PC-9 (cell line): ENCODE measurements around the gene CSRP2. TPM values are rescaled to one million over a fixed set of nuclear protein-coding genes. Genes with fewer than 3 reads are reported as not detected.

Experiments
- BruUV-seq: library from RNA; stranded (reverse); fragments of 400-500 nt; replicated peaks from 2 replicates; lab custom pipeline; 2021; lab: Mats Ljungman, UMichigan
- CTCF ChIA-PET: fragments of 300-600 bp; sonication (Branson Sonifier 250); formaldehyde crosslinking; loops from one replicate; lab custom pipeline; 2022; ENCODE audit warnings: antibody characterized with exemption; lab: Charles Lee
- POLR2A ChIA-PET: fragments of 300-600 bp; sonication (Branson Sonifier 250); formaldehyde crosslinking; loops from one replicate; lab custom pipeline; 2022; ENCODE audit warnings: antibody characterized with exemption; ENCODE audit not compliant: unreplicated experiment; lab: Charles Lee
- DNase-seq, 2 experiments: peaks; one replicate each; pipeline versions ENCODE4 v3.0.0 to v3.0.0-alpha.2; 2015 to 2022; ENCODE audit warnings: mixed read lengths in 1 of 2
- H2AFZ ChIP-seq: fragments of 200-600 bp; sonication (generic); 2 replicates; pipeline ENCODE4 v1.8.1; 2017; ENCODE audit warnings: antibody characterized with exemption
- H3F3A ChIP-seq: fragments of 200-600 bp; sonication (generic); 2 replicates; pipeline ENCODE4 v1.8.1; 2017; ENCODE audit warnings: antibody characterized with exemption, mild to moderate bottlenecking, low read depth; ENCODE audit not compliant: insufficient read depth
- H3K27ac ChIP-seq: fragments of 200-600 bp; sonication (generic); 2 replicates; pipeline ENCODE4 v1.6.1; 2016; ENCODE audit warnings: mixed run types
- H3K27me3 ChIP-seq: fragments of 200-600 bp; sonication (generic); 2 replicates; pipeline ENCODE4 v1.6.1; 2016; ENCODE audit warnings: low read depth, mixed run types; ENCODE audit not compliant: insufficient read depth
- H3K36me3 ChIP-seq: fragments of 200-600 bp; sonication (generic); 2 replicates; pipeline ENCODE4 v1.6.1; 2016; ENCODE audit warnings: low read depth, mixed run types
- H3K4me1 ChIP-seq: fragments of 200-600 bp; sonication (generic); replicated peaks from 2 replicates; pipeline ENCODE4 v1.6.1; 2016; ENCODE audit warnings: mixed run types; ENCODE audit not compliant: insufficient read depth
- H3K4me2 ChIP-seq: fragments of 200-600 bp; sonication (generic); 2 replicates; pipeline ENCODE4 v1.6.1; 2017; ENCODE audit warnings: mixed run types
- H3K4me3 ChIP-seq: fragments of 200-600 bp; sonication (generic); 2 replicates; pipeline ENCODE4 v1.6.1; 2016; ENCODE audit warnings: mixed run types
- H3K79me2 ChIP-seq: fragments of 200-600 bp; sonication (generic); 2 replicates; pipeline ENCODE4 v1.6.1; 2017; ENCODE audit warnings: low read depth, mixed run types
- H3K9me2 ChIP-seq: fragments of 200-600 bp; sonication (generic); 2 replicates; pipeline ENCODE4 v1.8.1; 2017; ENCODE audit warnings: mild to moderate bottlenecking; ENCODE audit not compliant: insufficient read depth
- H3K9me3 ChIP-seq: fragments of 200-600 bp; sonication (generic); 2 replicates; pipeline ENCODE4 v1.8.1; 2016; ENCODE audit warnings: low read depth; ENCODE audit not compliant: insufficient read depth
- H4K20me1 ChIP-seq: fragments of 200-600 bp; sonication (generic); 2 replicates; pipeline ENCODE4 v1.8.1; 2017; ENCODE audit not compliant: insufficient read depth
- CTCF ChIP-seq: fragments of 200-600 bp; sonication (generic); conservative IDR thresholded peaks from 2 replicates; pipeline ENCODE4 v1.6.1; 2017; ENCODE audit warnings: mixed run types, antibody characterized with exemption, mild to moderate bottlenecking, moderate library complexity
- EZH2 ChIP-seq: fragments of 200-600 bp; sonication (generic); IDR thresholded peaks from 2 replicates; pipeline ENCODE4 v1.8.0; 2017; ENCODE audit warnings: antibody characterized with exemption, low read depth
- intact Hi-C: fragments of 100-400 bp; cut with micrococcal nuclease; formaldehyde crosslinking; loops from one replicate; pipeline ENCODE4 v1.10.0; 2022; ENCODE audit not compliant: unreplicated experiment
- total RNA-seq: library from RNA; stranded (reverse); gene quantifications from 2 replicates; pipeline ENCODE4 v1.2.3, GENCODE V29; 2021

Gene CSRP2
- total RNA-seq, 1 experiment from 2014 or later: 4.1 TPM

GRCh38 chr12:76820888-76821482 lies 57.8 kb downstream of the CSRP2 start:
- ChIA-PET POLR2A (interaction anchor here (0.6 kb wide), 1 partner anchor 994 kb away, joined by 5 read pairs; no protein-coding TSS in a partner anchor), CTCF (interaction anchor here (1.0 kb wide), 1 partner anchor 198 kb away, joined by 3 read pairs; no protein-coding TSS in a partner anchor)
- Histone ChIP-seq H3K9me2 (no peaks in the 10 kb centered on the region; the same call in 1 of the 2 replicates), H2AFZ (no peak overlapping the region), H3K27ac (no peak overlapping the region), H3K36me3 (0 out of 2 replicates have a peak, but pooled peaks cover 8% of the 10 kb centered on the region), H3F3A (no peaks in the 10 kb centered on the region), H3K4me3 (no peak overlapping the region), H4K20me1 (no peaks in the 10 kb centered on the region), H3K9me3 (no peaks in the 10 kb centered on the region), H3K27me3 (no peaks in the 10 kb centered on the region), H3K79me2 (no peaks in the 10 kb centered on the region), H3K4me2 (no peak overlapping the region), H3K4me1 (no peaks in the 10 kb centered on the region)
- BruUV-seq: no TSS peak
- DNase-seq: peak in 1 of 2 experiments; percentile 7
- TF ChIP-seq EZH2 (no peak), CTCF (peak; percentile 56)
- intact Hi-C loops: no loop called here

- POLR2A ChIA-PET: no interaction called here
- Histone ChIP-seq H3K9me3 (no peaks in the 10 kb centered on the region), H4K20me1 (peaks cover 6% of the 10 kb centered on the region; the same call in 1 of the 2 replicates), H2AFZ (no peak overlapping the region), H3K4me3 (no peak overlapping the region), H3K36me3 (0 out of 2 replicates have a peak, but pooled peaks cover 8% of the 10 kb centered on the region), H3K4me1 (no peaks in the 10 kb centered on the region), H3F3A (no peaks in the 10 kb centered on the region; the same call in 1 of the 2 replicates), H3K27ac (no peak overlapping the region), H3K79me2 (no peaks in the 10 kb centered on the region), H3K9me2 (no peaks in the 10 kb centered on the region), H3K4me2 (no peak overlapping the region), H3K27me3 (no peaks in the 10 kb centered on the region)
- DNase-seq: no peak
- CTCF ChIA-PET: no interaction called here
- no TSS peak for BruUV-seq
- intact Hi-C loops: no loop called here
- TF ChIP-seq CTCF (no peak), EZH2 (no peak)
These were observed 64.8 kb downstream of the CSRP2 start for GRCh38 chr12:76813972-76814371.

GRCh38 chr12:76813265-76813664 lies 65.6 kb downstream of the CSRP2 start:
- no peak for TF ChIP-seq CTCF
- no peak for TF ChIP-seq EZH2
- POLR2A ChIA-PET: no interaction called here
- no TSS peak for BruUV-seq
- no peaks in the 10 kb centered on the region for H3K9me3 ChIP-seq
- H3K27ac ChIP-seq: no peak overlapping the region
- H3K27me3 ChIP-seq: no peaks in the 10 kb centered on the region
- 0 out of 2 replicates have a peak, but pooled peaks cover 8% of the 10 kb centered on the region for H3K36me3 ChIP-seq
- H4K20me1 ChIP-seq: peaks cover 6% of the 10 kb centered on the region; the same call in 1 of the 2 replicates
- intact Hi-C loops: no loop called here
- H3K4me1 ChIP-seq: no peaks in the 10 kb centered on the region
- CTCF ChIA-PET: no interaction called here
- no peak overlapping the region for H3K4me2 ChIP-seq
- no peaks in the 10 kb centered on the region for H3K9me2 ChIP-seq
- H3K79me2 ChIP-seq: no peaks in the 10 kb centered on the region
- no peak overlapping the region for H2AFZ ChIP-seq
- no peaks in the 10 kb centered on the region; the same call in 1 of the 2 replicates for H3F3A ChIP-seq
- no peak overlapping the region for H3K4me3 ChIP-seq
- DNase-seq: no peak
